IPS-20b (cell line): Measurements from ENCODE around the gene TMEM81.

Experiments
- H3K27ac ChIP-seq: one replicate; pipeline ENCODE4 v1.5.1; 2013; ENCODE audit warnings: low read length
- H3K27me3 ChIP-seq: 2 replicates; pipeline ENCODE4 v1.6.1; 2013; ENCODE audit warnings: mild to moderate bottlenecking, low read length, inconsistent platforms; ENCODE audit not compliant: insufficient read depth
- H3K36me3 ChIP-seq: 2 replicates; pipeline ENCODE4 v1.6.1; 2013; ENCODE audit warnings: low read depth, mild to moderate bottlenecking, inconsistent platforms, low read length, moderate library complexity; ENCODE audit not compliant: insufficient read depth
- H3K4me1 ChIP-seq: 2 replicates; pipeline ENCODE4 v1.6.1; 2013; ENCODE audit warnings: mild to moderate bottlenecking, control low read depth, inconsistent platforms, low read length, moderate library complexity; ENCODE audit not compliant: insufficient read depth
- H3K4me3 ChIP-seq: 2 replicates; pipeline ENCODE4 v1.5.1; 2013; ENCODE audit warnings: mild to moderate bottlenecking, low read length, inconsistent platforms
- H3K9ac ChIP-seq: 2 replicates; pipeline ENCODE4 v1.6.1; 2013; ENCODE audit warnings: low read depth, mild to moderate bottlenecking, inconsistent platforms, low read length, moderate library complexity
- H3K9me3 ChIP-seq: 2 replicates; pipeline ENCODE4 v1.6.1; 2013; ENCODE audit warnings: mild to moderate bottlenecking, low read depth, low read length, inconsistent platforms; ENCODE audit not compliant: insufficient read depth

Gene TMEM81

DNA sequence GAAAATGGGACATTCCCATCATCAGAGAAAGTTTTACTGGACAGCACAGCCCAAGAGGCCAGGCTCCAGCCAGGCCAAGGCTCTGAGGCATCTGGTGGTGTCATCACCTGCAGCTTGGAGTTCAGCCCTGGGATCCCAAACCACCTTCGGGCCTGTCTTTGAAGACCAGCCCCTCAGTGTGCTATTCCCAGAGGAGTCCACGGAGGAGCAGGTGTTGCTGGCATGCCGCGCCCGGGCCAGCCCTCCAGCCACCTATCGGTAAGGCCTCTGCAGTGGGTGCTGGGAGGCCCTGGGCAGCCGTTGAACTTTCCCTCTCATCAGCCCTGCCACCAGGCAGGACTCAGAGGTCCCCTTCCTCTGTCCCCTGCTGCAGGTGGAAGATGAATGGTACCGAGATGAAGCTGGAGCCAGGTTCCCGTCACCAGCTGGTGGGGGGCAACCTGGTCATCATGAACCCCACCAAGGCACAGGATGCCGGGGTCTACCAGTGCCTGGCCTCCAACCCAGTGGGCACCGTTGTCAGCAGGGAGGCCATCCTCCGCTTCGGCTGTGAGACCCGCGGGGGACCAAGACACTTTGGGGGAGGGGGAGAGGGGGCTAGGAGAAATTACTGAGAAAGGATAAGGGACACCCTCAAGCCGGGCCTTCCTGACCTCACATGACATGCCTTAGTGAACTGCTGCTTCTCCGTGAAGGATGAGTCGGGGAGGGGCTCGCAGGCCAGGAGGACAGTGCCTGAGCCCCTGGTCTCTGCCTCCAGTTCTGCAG is 26.3 kb downstream of the TMEM81 start:
- H3K27ac ChIP-seq, result no peak overlapping the region
- no peaks in the 10 kb centered on the region; the same call in 1 of the 2 replicates for H3K4me1 ChIP-seq
- no peaks in the 10 kb centered on the region for H3K36me3 ChIP-seq
- H3K9me3 ChIP-seq, result no peaks in the 10 kb centered on the region
- no peak overlapping the region for H3K9ac ChIP-seq
- H3K4me3 ChIP-seq, result no peak overlapping the region
- H3K27me3 ChIP-seq, result no peaks in the 10 kb centered on the region

DNA sequence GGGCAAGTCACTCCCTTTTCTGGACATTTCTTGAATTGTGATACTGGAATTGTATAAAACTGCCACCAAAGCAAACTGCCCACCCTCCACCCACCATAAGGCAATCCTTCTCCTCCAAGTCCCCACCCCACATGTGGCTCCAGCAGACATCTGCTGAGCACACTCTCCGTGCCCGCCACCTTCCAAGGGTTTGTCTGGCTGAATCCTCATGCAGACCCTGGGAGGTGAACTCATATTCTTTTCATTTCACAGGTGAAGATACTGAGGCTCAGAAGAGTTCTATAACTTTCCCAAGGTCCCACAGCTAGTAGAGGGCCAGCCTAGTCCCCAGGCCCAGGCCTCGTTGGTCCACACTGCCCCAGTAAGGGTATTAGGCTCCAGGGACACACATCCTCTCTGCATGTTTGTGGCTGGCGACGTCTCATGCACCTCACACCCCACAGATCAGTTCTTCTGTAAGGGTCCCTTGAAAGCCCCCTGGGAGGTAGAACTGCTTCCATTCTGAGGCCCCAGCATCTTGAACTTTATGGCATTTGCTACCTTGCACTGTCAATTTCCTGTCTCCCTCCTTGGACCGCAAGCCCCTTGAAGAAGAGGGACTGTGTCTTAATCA is 27.2 kb downstream of the TMEM81 start:
- Histone ChIP-seq H3K36me3 (no peaks in the 10 kb centered on the region), H3K4me1 (no peaks in the 10 kb centered on the region; the same call in 1 of the 2 replicates), H3K9ac (no peak overlapping the region), H3K9me3 (no peaks in the 10 kb centered on the region), H3K27ac (no peak overlapping the region), H3K4me3 (no peak overlapping the region), H3K27me3 (no peaks in the 10 kb centered on the region)

DNA sequence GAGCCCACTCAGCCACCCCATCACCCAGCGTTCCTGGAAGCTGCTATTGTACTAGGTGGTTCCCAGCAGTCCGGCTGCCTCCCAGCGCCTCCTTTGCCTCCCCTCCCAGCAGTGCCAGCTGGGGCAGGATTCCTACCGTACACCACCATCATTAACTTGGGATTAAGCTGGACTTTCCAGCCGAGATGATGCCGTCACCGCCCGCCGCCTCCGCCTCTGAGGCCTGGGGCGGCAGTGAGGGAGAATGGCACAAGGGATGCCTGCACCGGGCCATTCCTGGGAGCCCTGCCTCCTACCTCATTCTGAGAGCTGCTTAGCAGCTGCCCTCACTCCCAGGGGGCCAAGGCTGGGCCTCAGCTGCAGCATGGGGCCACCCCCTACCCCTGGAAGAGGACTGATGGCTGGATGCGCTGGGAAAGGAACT is 28.1 kb downstream of the TMEM81 start:
- Histone ChIP-seq H3K27ac (no peak overlapping the region), H3K27me3 (no peaks in the 10 kb centered on the region), H3K36me3 (no peaks in the 10 kb centered on the region), H3K9ac (no peak overlapping the region), H3K4me3 (no peak overlapping the region), H3K4me1 (no peaks in the 10 kb centered on the region), H3K9me3 (no peaks in the 10 kb centered on the region)

DNA sequence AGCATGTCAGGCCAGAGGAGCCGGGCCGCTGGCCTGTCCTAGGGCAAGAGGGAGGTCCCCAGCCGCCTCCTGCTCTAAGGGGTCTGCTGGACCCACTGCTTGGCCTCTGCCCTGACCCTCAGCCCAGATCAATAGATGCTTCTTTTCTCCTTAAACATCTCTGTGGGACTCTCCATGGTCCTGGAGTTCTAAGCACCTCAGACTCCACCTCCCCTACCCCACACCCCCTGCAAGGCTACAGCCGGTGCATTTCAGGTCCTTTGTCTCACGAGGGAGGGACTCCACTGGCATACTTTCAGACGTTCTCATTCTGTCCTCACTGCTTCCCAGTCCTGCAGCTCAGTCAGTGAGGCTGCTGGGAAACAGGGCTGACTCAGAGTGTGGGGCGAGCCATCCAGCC is 30.2 kb downstream of the TMEM81 start:
- no peaks in the 10 kb centered on the region for H3K36me3 ChIP-seq
- H3K27me3 ChIP-seq, result no peaks in the 10 kb centered on the region
- no peaks in the 10 kb centered on the region for H3K4me1 ChIP-seq
- H3K9ac ChIP-seq, result no peak overlapping the region
- no peak overlapping the region for H3K27ac ChIP-seq
- no peaks in the 10 kb centered on the region for H3K9me3 ChIP-seq
- no peak overlapping the region for H3K4me3 ChIP-seq

DNA sequence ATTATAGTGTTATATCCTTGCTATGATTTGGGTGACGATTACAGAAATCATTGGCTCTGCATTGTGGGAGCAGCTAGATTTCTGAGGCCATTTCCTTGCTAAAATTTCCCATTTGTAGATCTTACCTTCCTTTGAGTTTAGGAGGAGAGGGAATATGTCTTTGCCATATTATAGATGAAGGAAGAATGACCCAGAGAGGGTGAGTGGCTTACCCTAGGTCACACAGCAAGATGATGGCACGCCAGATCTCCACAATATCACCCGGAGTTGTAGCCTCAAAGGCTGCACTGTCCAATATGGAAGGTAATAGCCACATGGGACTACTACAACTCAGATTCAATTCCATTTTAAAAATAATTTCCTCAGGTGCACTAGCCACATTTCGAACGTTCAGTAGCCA is 31.0 kb downstream of the TMEM81 start:
- H3K27me3 ChIP-seq, result no peaks in the 10 kb centered on the region
- H3K9me3 ChIP-seq, result no peaks in the 10 kb centered on the region
- H3K4me3 ChIP-seq, result no peak overlapping the region
- no peaks in the 10 kb centered on the region for H3K36me3 ChIP-seq
- no peak overlapping the region for H3K27ac ChIP-seq
- H3K9ac ChIP-seq, result no peak overlapping the region
- no peaks in the 10 kb centered on the region for H3K4me1 ChIP-seq

DNA sequence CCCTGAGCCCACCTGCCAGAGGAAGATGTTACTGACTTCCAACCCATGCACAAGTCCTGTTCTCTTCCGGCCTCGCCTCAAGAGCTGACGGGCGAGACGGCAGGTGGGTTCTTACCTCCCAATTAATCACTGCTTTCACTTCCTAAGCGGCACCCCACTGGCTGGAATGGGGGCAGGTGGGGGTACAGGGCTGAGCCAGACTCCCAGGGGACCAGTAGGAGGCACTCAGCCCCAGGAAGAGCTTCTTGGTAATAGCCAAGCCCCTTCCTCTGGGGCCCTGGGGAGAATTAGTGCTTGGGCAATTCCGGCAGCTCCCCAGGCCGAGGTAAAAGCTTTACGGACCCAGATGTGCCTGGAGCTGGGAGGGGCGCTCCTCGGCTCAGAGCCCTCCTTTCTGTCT is 31.6 kb downstream of the TMEM81 start:
- Histone ChIP-seq H3K27ac (no peak overlapping the region), H3K4me3 (no peak overlapping the region)

DNA sequence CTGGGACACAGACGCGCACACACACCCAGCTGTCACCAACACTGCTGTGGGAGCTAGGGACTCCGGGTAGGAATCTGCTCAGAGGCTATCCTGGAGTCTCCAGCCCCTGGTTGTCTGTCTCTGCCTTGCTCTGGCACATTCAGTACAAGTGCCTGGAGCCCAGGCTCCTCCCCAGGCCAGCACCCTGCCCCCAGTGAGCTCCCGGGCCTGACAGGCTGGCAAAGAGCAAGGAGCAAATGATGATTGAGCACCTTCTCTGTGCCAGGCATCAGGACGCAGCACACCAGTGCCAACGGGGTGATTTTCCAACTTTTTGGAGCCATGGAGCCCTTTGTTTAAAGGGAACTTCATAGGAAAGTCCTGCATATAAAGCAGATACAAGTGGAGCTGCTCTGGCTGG is 34.8 kb downstream of the TMEM81 start:
- H3K27ac ChIP-seq, result no peak overlapping the region
- peaks cover 13% of the 10 kb centered on the region for H3K4me1 ChIP-seq
- no peaks in the 10 kb centered on the region for H3K9me3 ChIP-seq
- peaks cover 32% of the 10 kb centered on the region for H3K27me3 ChIP-seq
- H3K36me3 ChIP-seq, result no peaks in the 10 kb centered on the region
- no peak overlapping the region for H3K9ac ChIP-seq
- H3K4me3 ChIP-seq, result no peak overlapping the region

More for the DNA sequence above, 31.6 kb downstream of the TMEM81 start:
- no peaks in the 10 kb centered on the region for H3K4me1 ChIP-seq
- H3K9me3 ChIP-seq, result no peaks in the 10 kb centered on the region
- H3K27me3 ChIP-seq, result peaks cover 2% of the 10 kb centered on the region; the same call in 1 of the 2 replicates
- H3K9ac ChIP-seq, result no peak overlapping the region
- H3K36me3 ChIP-seq, result no peaks in the 10 kb centered on the region

DNA sequence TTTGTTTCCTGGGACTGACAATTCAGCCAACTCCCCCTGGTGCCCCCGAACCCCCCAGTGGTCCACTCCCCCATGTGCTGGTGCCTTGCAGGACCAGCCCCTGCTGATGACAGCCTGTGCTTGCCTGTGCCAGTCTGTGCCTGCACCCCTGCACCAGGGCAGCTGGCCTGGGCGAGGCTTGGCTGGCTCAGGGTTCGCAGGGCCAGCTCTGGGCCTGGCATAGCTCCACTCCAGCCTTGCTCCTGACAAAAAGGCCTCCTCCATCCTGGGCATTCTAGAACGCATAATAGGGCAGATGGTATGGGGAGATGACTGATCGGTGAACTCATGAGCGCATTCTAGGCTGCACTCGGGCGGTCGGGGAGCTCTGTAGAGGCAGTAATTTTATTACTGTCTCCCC is 35.9 kb downstream of the TMEM81 start:
- H3K4me1 ChIP-seq, result peaks cover 22% of the 10 kb centered on the region
- H3K27me3 ChIP-seq, result peaks cover 43% of the 10 kb centered on the region
- H3K36me3 ChIP-seq, result no peaks in the 10 kb centered on the region
- H3K9ac ChIP-seq, result no peak overlapping the region
- H3K27ac ChIP-seq, result no peak overlapping the region
- no peak overlapping the region for H3K4me3 ChIP-seq
- no peaks in the 10 kb centered on the region for H3K9me3 ChIP-seq

DNA sequence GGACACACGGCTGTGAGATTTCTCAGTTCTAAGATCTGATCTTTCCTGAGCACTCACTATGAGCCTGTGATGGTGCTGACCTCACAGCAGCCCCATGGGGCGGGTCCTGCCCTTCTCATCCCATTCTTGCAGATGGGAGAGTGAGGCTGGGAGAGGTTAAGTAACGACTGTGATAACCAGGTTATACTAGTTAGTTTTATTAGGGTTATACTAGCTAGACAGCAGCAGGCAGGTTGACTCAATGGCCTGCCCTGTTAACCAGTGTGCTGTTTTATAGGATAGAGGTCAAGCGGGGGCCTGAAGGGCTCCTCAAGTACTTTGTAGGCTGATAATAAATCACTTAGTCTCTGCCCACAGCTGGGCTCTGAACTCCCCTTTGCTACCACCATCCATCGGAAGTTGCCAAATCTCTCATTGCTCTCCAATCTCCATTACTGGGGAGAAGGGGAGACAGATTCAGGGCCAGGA is 36.5 kb downstream of the TMEM81 start:
- no peaks in the 10 kb centered on the region for H3K36me3 ChIP-seq
- no peak overlapping the region for H3K27ac ChIP-seq
- H3K4me3 ChIP-seq, result no peak overlapping the region
- no peaks in the 10 kb centered on the region for H3K9me3 ChIP-seq
- H3K4me1 ChIP-seq, result peaks cover 22% of the 10 kb centered on the region
- H3K9ac ChIP-seq, result no peak overlapping the region
- H3K27me3 ChIP-seq, result peaks cover 49% of the 10 kb centered on the region

DNA sequence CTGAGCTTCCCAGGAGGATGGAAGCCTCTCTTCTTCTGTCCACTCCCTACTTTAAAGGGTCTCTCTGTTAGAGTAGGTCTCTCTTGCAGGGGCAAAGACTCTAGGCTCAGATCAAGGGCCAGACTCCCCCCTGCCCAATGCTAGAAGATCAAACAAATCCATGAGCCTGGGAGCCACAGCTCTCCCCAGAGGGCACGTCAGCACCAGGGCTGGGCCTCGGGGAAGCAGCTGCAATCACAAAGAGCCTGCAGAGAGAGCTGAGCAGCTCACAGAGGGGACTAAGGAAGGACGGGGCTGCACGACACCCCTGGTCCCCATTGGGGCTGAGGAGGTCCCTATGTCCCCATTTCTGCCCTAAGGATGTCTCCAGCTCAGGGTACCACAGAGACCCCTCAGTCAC is 37.4 kb downstream of the TMEM81 start:
- Histone ChIP-seq H3K9ac (no peak overlapping the region), H3K4me3 (no peak overlapping the region), H3K27me3 (peaks cover 58% of the 10 kb centered on the region), H3K9me3 (no peaks in the 10 kb centered on the region), H3K36me3 (no peaks in the 10 kb centered on the region), H3K27ac (no peak overlapping the region), H3K4me1 (peaks cover 22% of the 10 kb centered on the region)

DNA sequence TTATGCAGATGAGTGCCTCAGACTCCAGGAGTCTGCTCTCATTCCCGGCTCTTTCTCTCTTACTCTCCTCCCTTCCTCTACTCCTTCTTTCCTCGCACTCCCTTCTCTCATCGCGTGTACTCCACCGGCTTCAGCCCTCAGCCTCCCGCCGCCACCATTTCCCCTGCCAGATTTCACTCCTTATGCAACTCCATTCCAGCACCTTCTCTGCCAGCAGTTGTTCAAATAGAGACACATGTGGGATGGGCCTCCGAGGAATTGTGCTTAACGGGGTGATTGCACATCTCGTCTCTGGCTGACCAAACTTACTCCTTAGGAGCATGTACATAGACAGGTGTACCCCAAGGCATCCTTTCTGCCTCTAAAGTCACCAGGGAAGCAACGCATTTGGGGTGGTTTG is 39.1 kb downstream of the TMEM81 start:
- Histone ChIP-seq H3K27ac (no peak overlapping the region), H3K9ac (no peak overlapping the region), H3K4me3 (no peak overlapping the region), H3K27me3 (peaks cover 76% of the 10 kb centered on the region), H3K36me3 (no peaks in the 10 kb centered on the region), H3K9me3 (no peaks in the 10 kb centered on the region), H3K4me1 (peaks cover 22% of the 10 kb centered on the region)

DNA sequence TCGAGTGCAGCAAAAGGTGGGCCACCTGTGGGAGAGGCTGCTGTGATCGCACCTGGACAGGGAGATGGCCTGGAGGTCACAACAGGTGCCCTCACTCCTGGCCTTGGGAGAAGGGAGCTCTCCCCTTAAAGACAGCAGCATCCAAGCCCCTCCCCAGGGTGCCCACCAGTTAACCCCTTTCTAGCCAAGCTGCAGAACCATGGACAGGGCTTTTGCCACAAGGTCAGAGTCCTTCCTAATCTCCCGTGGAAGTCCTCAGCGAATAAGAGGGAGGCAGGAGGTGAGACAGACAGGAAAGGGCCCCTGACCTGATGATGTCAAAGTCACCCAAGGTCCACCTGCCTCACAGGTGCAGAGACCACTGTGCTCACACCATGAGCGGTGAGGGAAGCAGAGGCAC is 39.5 kb downstream of the TMEM81 start:
- no peaks in the 10 kb centered on the region for H3K36me3 ChIP-seq
- H3K4me3 ChIP-seq, result no peak overlapping the region
- no peaks in the 10 kb centered on the region for H3K9me3 ChIP-seq
- H3K27me3 ChIP-seq, result peaks cover 80% of the 10 kb centered on the region
- H3K9ac ChIP-seq, result no peak overlapping the region
- H3K4me1 ChIP-seq, result peaks cover 22% of the 10 kb centered on the region
- H3K27ac ChIP-seq, result no peak overlapping the region
